HEK293T (cell line): ENCODE results near the gene STAB2.

Source experiments
- FOXK2 ChIP-seq: fragments of 450-650 bp; IDR thresholded peaks from 2 replicates; pipeline ENCODE4 v1.6.1; 2016; ENCODE audit warnings: mild to moderate bottlenecking
- NFRKB ChIP-seq: fragments of 450-650 bp; IDR thresholded peaks from 2 replicates; pipeline ENCODE4 v1.6.1; 2016; ENCODE audit warnings: mild to moderate bottlenecking, moderate library complexity
- TARDBP ChIP-seq: fragments of 450-650 bp; IDR thresholded peaks from 2 replicates; pipeline ENCODE4 v1.6.1; 2016

DNA sequence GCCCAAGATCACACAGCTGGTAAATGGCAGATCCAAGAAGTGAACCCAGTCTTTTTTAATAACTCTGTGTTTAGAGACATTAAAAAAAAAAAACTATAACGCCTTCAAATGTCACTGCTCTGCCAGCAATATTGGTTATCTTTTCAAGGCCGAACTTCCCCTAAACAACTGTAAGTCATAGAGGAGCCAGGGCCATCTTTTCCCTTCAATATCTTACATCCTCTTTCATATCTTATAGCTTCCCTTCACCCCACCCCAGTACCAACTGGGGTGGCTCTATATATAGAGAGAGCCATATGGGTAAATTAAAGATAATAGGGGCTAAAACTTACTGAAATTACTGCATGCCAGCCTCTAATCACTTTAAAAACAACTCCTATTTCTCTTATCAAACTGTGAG is 100.2 kb downstream of the STAB2 start:
- TF ChIP-seq TARDBP (no peak), NFRKB (no peak), FOXK2 (no peak)
